ENCODE measurements around the gene MOK.

Gene MOK

DNA sequence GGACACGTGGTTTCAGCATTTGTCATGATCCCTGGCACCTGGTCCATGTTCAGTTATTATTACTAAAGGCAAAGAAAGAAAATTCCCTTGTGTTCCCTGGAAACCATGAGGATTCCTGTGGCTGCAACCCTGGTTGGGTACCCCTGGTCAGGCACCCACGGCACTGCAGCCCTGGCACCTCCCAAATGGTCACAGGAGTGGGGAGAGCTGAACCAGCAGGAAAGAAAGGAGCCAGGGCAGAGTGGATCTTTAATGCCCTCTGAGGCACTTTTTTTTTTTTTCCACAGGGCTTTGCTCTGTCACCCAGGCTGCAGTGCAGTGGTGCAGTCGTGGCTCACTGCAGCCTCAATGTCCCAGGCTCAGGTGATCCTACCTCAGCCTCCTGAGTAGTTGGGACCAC, 40.3 kb upstream of the MOK start:
- Histone ChIP-seq H3K4me3 (ENCODE audit: low read length) (no peak overlapping the region), H3K9ac (ENCODE audit: low read length) (no peak overlapping the region), H4K20me1 (ENCODE audit: insufficient read depth, low read length) (no peaks in the 10 kb centered on the region), H3K4me1 (ENCODE audit: low read length) (no peaks in the 10 kb centered on the region), H3K9me3 (replicated peaks; ENCODE audit: insufficient read depth, low read length) (no peaks in the 10 kb centered on the region), H3K27me3 (replicated peaks; ENCODE audit: insufficient read depth, low read length) (no peaks in the 10 kb centered on the region), H3K79me2 (ENCODE audit: low read length) (no peaks in the 10 kb centered on the region), H3F3A (ENCODE audit: insufficient read depth, low read length) (no peaks in the 10 kb centered on the region), H2AFZ (ENCODE audit: low read length) (no peak overlapping the region), H3K27ac (ENCODE audit: low read length) (no peak overlapping the region), H3K36me3 (replicated peaks; ENCODE audit: insufficient read depth, low read length) (no peaks in the 10 kb centered on the region), H3K9me2 (replicated peaks; ENCODE audit: insufficient read depth, low read length) (no peaks in the 10 kb centered on the region), H3K4me2 (ENCODE audit: low read depth, low read length) (no peak overlapping the region)
- no peak for DNase-seq
- TF ChIP-seq EZH2 (optimal IDR thresholded peaks at IDR 0.05; ENCODE audit: low read depth, low read length), result no peak
- no peak for TF ChIP-seq EZH2phosphoT487 (IDR thresholded peaks at IDR 0.05; ENCODE audit: low read length)
- TF ChIP-seq, protein P1, sequence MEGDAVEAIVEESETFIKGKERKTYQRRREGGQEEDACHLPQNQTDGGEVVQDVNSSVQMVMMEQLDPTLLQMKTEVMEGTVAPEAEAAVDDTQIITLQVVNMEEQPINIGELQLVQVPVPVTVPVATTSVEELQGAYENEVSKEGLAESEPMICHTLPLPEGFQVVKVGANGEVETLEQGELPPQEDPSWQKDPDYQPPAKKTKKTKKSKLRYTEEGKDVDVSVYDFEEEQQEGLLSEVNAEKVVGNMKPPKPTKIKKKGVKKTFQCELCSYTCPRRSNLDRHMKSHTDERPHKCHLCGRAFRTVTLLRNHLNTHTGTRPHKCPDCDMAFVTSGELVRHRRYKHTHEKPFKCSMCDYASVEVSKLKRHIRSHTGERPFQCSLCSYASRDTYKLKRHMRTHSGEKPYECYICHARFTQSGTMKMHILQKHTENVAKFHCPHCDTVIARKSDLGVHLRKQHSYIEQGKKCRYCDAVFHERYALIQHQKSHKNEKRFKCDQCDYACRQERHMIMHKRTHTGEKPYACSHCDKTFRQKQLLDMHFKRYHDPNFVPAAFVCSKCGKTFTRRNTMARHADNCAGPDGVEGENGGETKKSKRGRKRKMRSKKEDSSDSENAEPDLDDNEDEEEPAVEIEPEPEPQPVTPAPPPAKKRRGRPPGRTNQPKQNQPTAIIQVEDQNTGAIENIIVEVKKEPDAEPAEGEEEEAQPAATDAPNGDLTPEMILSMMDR (IDR thresholded peaks at IDR 0.05; ENCODE audit: low read length), result no peak

DNA sequence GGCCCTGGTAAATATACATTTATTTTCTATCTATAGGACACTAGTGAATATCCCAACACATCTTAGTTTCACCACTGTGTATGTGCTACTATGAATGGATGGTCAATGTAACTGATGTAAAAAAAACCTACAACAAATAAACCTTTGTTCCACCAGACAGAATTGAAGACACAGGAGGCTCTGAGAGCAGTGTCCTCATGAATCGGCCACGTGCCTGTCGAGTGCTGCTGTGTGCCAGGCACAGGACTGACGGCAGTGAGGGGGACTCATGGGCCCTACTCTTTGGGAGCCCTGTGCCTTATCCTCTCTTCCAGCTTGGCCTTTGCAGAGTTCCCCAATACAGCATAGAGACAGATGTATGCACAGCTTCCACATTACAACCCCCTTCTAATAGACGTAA, 39.5 kb upstream of the MOK start:
- H3K27me3 ChIP-seq (replicated peaks; ENCODE audit: insufficient read depth, low read length), result no peaks in the 10 kb centered on the region
- no peak overlapping the region for H2AFZ ChIP-seq (ENCODE audit: low read length)
- TF ChIP-seq EZH2phosphoT487 (IDR thresholded peaks at IDR 0.05; ENCODE audit: low read length) (no peak), EZH2 (optimal IDR thresholded peaks at IDR 0.05; ENCODE audit: low read depth, low read length) (no peak)
- TF ChIP-seq, protein P1 (IDR thresholded peaks at IDR 0.05; ENCODE audit: low read length), result no peak
- no peaks in the 10 kb centered on the region for H3F3A ChIP-seq (ENCODE audit: insufficient read depth, low read length)
- H3K9me3 ChIP-seq (replicated peaks; ENCODE audit: insufficient read depth, low read length), result no peaks in the 10 kb centered on the region
- DNase-seq, result no peak
- H3K9me2 ChIP-seq (replicated peaks; ENCODE audit: insufficient read depth, low read length), result no peaks in the 10 kb centered on the region
- H3K79me2 ChIP-seq (ENCODE audit: low read length), result no peaks in the 10 kb centered on the region
- no peak overlapping the region for H3K9ac ChIP-seq (ENCODE audit: low read length)
- H3K4me3 ChIP-seq (ENCODE audit: low read length), result no peak overlapping the region
- H4K20me1 ChIP-seq (ENCODE audit: insufficient read depth, low read length), result no peaks in the 10 kb centered on the region
- H3K36me3 ChIP-seq (replicated peaks; ENCODE audit: insufficient read depth, low read length), result no peaks in the 10 kb centered on the region
- no peak overlapping the region for H3K27ac ChIP-seq (ENCODE audit: low read length)
- no peak overlapping the region for H3K4me2 ChIP-seq (ENCODE audit: low read depth, low read length)
- H3K4me1 ChIP-seq (ENCODE audit: low read length), result no peaks in the 10 kb centered on the region

DNA sequence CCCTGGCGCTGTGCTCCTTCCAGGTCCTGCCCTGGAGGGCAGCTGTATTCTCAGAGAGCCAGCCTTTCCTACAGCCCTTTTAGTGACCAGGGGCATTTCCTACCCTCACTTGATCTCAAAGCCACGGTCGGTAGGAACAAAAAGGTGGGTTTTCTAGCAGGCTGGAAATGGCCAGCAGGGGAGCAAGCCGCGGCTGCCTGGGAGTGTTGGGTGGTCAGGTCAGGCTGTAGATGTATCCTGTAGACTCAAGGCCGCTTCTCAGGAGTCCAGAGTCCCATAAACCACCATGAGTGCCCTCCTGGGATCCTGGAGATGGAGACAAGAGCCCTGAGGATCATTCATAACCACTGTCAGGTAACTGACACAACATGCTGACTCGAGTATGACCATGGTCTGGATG, 39.1 kb upstream of the MOK start:
- DNase-seq, result no peak
- Histone ChIP-seq H4K20me1 (ENCODE audit: insufficient read depth, low read length) (no peaks in the 10 kb centered on the region), H3K4me1 (ENCODE audit: low read length) (no peaks in the 10 kb centered on the region), H3K27me3 (replicated peaks; ENCODE audit: insufficient read depth, low read length) (no peaks in the 10 kb centered on the region), H3K36me3 (replicated peaks; ENCODE audit: insufficient read depth, low read length) (no peaks in the 10 kb centered on the region), H3K9ac (ENCODE audit: low read length) (no peak overlapping the region), H2AFZ (ENCODE audit: low read length) (no peak overlapping the region), H3K79me2 (ENCODE audit: low read length) (no peaks in the 10 kb centered on the region), H3K4me3 (ENCODE audit: low read length) (no peak overlapping the region), H3K4me2 (ENCODE audit: low read depth, low read length) (no peak overlapping the region), H3K27ac (ENCODE audit: low read length) (no peak overlapping the region), H3K9me3 (replicated peaks; ENCODE audit: insufficient read depth, low read length) (no peaks in the 10 kb centered on the region), H3K9me2 (replicated peaks; ENCODE audit: insufficient read depth, low read length) (no peaks in the 10 kb centered on the region), H3F3A (ENCODE audit: insufficient read depth, low read length) (no peaks in the 10 kb centered on the region)
- TF ChIP-seq EZH2phosphoT487 (IDR thresholded peaks at IDR 0.05; ENCODE audit: low read length) (no peak), EZH2 (optimal IDR thresholded peaks at IDR 0.05; ENCODE audit: low read depth, low read length) (no peak)
- TF ChIP-seq, protein P1 (IDR thresholded peaks at IDR 0.05; ENCODE audit: low read length), result no peak

Measured in MM.1S (cell line).